GM23248 (cell line): ENCODE data around the gene TRIM14.

Source experiments
- EZH2 ChIP-seq: fragments of 200-600 bp; sonication (generic); IDR thresholded peaks from 2 replicates; pipeline ENCODE4 v1.6.1; 2018; ENCODE audit warnings: antibody characterized with exemption, mild to moderate bottlenecking; ENCODE audit not compliant: insufficient read depth, poor library complexity, severe bottlenecking
- EZH2phosphoT487 ChIP-seq: fragments of 200-600 bp; sonication (generic); IDR thresholded peaks from 2 replicates; pipeline ENCODE4 v1.6.1; 2018; ENCODE audit warnings: antibody characterized with exemption, moderate library complexity, mild to moderate bottlenecking, low read depth; ENCODE audit not compliant: insufficient read depth

DNA sequence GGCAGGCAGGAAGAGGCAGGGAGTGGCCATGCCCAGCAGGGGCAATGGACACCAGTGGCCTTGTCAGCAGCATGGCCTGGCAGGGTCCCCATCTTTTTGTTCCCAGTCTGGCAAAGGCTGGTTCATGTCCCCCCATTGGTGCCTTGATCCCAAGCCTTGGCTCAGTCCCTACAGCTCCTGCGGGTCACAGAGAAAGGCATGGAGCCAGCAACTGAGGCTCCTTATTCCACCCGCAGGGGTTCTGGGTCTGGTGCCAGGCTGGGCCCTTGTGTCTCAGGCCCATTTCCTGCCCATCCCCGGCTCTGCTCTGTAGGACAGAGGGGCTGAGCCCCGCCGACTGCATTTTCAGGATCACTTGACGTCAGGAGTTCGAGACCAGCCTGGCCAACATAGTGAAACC lies 14.0 kb downstream of the TRIM14 start:
- TF ChIP-seq EZH2 (no peak), EZH2phosphoT487 (no peak)
